Right renal cortex interstitium (tissue), 3 donors: ENCODE results near the gene GPX6. TPM values are rescaled to one million over a fixed set of nuclear protein-coding genes. Genes with fewer than 3 reads are reported as not detected.
"Not testable (repeated sequence)": the region's sequence is repeated elsewhere in the genome, so short reads cannot be mapped to it uniquely, and the experiment has no call there.

Source experiments
- DNase-seq, 3 donors: peaks; one replicate each; pipeline ENCODE4 v3.0.0-alpha.2; 2013; ENCODE audit warnings: low read depth in 3 of 3, low spot score in 2 of 3
- polyA plus RNA-seq, 3 donors: library from polyadenylated mRNA; unstranded; fragments of 120-200 nt; gene quantifications; one replicate each; pipeline ENCODE4 v1.2.1, GENCODE V29; 2013; ENCODE audit not compliant: insufficient read length in 3 of 3

The GPX6 gene, protein sequence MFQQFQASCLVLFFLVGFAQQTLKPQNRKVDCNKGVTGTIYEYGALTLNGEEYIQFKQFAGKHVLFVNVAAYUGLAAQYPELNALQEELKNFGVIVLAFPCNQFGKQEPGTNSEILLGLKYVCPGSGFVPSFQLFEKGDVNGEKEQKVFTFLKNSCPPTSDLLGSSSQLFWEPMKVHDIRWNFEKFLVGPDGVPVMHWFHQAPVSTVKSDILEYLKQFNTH
- not detected for polyA plus RNA-seq

DNA sequence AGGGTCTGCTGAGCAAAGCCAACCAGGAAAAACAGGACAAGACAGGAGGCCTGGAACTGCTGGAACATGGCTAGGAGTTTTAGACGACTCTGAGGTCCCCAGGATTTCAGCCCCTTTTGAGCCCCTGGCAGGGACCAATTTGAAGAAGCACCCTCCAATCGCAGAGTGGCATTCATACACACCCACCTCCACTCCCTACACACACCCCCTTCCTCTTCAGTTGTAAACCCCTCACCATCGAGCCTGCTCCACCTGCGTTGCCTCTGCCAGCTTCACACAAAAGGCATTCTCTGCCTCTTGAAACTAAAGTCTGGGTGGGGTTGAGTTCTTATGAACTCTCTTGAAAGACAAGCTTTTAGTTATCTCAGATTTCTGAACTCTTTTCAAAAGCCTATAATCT lies at the start of gene GPX6:
GPX6 (minus strand) TSS at position 118 of the 400 bp plus-strand sequence; CDS start at position 68, 50 bp downstream.
- DNase-seq, result no peak

DNA sequence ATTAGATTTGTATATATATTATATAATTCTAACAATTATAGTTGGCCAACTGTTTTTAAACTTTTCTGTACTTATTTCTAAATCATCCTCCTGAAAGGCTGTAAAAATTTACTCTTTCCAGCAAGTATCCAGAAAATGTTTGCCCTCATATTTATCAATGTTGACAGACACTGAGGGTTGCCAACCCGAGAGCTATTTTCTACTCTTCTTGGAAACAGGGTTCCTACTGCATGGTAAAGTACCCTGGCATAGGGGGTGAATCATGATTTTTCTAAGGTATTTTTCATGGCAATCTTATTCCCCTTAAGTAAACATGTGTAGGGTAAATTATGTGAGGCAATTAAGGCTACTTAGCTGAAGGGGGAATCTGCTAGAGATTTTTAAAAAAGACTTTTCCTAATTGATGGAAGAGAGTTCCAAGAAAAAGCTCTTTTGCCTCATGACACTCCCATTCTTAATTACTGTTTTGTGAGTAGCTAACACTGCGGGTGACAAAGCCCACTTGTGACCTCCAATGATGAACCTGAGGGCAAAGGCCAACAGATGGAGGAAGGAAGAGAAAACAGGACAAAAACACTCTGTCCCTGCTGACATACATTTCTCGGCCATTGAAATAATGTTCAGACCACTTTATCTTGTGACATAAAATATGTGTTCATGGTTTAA lies 48.0 kb upstream of the GPX6 start:
- no peak for DNase-seq

DNA sequence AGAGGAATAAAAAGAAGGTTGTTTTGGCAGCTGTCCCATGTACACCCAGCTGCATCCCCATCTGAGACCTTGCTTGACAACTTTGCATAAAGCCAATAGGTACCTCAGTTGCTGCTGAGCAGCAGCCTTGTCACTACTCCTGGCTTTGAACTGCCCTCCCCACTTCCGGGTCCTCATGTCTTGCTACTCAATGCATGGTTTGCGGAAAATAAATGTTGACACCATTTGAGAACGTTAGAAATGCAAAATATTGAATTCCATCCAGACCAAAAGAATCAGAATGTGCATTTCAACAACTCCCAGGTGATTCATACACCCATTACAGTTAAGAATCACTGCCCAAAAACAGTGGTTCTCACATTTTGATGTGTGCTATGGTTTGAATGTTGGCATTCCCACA lies 43.0 kb upstream of the GPX6 start:
- no peak for DNase-seq

DNA sequence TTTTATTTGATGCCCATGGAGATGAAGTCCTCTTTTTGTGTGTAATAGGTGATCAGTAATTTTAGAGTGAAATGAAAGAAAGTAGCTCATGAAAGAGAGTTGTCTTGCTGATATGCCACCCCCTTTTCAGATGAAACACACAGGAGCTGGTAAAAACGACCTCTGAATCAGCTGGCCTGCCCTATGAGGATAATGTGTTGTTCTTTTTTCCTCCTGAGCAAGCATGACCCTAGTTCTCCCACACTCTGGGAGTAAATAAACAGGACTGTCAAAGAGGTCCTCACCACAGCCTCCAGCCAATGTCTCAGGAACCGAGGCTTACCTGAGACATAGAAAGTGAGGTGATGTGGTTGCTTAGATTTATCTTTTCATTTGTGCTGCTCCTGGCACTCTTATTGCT lies 39.5 kb upstream of the GPX6 start:
- no peak for DNase-seq

DNA sequence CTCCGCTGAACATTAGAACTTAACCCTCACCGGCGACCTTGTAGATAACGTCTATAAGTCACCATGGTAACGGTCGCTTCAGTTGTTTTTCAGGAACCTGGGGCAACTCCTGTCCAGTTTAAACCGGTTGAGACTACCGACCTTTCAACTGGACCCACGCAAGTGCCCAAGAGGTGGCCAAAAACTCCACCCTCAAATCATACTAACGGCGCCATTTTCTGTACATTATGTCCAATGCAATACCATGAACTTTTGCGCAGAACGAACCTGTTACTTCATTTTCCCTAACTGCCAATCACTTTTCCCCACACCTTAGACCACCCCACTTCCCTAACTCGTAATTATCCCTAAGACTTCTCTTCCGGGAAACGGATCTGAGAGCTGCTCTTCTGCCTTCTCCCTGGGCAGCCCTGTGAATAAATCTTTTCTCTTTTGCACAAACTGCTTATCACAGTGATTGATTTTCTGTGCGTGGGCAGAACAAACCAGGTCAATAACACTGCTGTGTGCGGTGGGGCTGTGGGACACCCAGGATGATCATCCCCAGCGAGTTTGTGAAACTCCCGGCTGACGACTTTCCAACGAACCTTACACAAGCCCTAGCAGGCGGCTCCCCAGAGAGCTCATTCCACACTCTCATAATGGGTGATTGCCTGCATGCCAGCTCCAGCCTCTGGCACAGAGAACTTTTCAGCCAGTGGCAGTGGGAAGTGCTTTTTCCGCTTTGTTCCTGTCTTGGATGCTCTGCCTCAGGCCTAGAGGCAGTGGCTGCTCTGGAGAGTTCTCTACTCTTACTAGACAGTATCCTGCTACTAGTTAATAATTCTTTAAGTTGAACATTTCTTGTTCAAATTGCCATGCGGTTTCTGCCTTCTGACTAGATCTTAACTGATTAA lies 38.6 kb upstream of the GPX6 start:
- DNase-seq, result no peak

DNA sequence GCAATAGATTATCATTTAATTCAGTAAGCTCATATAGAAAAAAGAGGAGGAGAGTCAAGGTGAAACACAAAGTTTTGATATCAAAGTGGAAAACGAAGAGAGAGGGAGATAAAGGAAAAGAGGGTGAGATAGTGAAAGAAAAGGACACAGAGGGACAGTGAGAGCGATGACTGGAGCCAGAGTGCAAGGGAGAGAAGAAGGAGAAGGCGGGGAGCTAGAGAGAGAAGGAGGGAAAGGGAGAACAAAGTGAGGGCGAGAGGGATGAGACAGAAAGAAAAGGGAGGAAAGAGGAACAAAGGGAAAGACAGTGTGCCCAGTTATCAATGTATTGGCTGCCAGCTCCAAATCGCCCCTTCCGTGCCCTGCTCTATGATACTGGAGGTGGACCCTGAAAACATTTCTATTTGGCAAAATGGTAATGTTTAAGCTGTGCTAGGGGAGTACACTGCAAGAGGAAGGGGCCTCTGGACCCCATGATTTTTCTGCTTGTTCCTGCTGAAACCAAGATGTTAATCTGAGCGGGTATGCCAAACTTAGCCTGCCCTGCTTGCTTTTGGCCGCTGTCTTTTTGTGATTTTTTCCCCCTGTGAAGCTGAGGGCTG lies 37.9 kb upstream of the GPX6 start:
- no peak for DNase-seq

DNA sequence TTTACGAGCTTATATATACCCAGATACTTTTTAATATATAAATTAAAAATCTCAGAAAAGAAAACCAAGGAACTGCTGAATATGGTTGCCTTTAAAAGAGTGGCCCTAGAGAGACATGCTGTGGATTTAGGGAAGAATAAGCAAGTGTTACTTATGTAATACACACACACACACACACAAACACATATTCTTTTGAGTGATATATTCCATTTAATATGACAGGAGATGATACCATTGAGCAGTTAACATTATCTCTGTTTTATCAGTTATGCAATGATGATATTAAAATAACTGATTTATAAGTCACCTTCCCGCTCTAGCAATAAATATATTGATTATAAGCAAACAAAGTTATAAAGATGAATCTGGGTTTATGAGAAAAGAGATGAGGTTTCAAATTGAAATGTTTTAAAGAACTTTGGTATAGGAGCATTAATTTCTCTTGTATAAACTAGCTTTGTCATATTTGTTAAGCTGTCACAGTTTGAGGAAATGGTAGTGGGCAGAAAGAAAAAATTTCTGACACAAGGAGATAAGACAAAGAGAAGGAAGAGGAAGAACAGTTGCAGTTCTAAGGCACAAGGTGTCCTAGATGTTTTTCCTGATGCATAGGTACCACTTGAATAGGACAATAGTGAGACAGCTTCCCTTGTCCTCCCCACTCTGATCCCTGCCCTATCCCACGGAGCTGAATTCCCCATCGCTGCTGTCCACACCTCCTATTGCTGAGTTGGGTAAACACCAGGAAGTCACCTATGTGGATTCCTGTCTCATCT lies 36.5 kb upstream of the GPX6 start:
- no peak for DNase-seq

DNA sequence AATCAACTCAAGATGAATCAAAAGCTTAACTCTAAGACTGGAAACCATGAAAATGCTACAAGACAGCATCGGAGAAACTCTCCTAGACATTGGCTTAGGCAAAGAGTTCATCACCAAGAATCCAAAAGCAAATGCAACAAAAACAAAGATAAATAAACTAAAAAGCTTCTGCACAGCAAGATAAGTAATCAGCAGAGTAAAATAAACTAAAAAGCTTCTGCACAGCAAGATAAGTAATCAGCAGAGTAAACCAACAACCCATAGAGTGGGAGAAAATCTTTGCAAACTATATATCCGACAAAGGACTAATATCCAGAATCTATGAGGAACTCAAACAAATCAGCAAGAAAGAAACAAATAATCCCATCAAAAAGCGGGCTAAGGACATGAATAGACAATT lies 31.4 kb upstream of the GPX6 start:
- not testable (repeated sequence) for DNase-seq

DNA sequence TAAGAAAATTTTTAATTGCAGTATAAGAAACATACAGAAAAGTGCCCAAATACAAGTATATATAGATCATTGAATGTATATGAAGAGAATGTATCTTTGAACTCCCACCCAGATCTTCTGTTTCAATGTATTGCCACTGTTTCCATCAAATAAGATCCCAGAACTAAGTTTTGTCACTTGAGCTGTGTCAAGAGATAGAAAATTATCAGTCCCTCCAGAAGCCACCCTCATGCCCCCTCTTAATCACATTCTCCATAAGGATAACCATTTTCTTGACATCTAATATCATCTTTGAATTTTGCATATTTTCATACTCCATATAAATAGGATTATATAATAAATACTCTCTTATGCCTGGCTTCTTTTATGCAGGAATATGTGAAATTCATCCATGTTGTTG lies 30.4 kb upstream of the GPX6 start:
- DNase-seq, result no peak

DNA sequence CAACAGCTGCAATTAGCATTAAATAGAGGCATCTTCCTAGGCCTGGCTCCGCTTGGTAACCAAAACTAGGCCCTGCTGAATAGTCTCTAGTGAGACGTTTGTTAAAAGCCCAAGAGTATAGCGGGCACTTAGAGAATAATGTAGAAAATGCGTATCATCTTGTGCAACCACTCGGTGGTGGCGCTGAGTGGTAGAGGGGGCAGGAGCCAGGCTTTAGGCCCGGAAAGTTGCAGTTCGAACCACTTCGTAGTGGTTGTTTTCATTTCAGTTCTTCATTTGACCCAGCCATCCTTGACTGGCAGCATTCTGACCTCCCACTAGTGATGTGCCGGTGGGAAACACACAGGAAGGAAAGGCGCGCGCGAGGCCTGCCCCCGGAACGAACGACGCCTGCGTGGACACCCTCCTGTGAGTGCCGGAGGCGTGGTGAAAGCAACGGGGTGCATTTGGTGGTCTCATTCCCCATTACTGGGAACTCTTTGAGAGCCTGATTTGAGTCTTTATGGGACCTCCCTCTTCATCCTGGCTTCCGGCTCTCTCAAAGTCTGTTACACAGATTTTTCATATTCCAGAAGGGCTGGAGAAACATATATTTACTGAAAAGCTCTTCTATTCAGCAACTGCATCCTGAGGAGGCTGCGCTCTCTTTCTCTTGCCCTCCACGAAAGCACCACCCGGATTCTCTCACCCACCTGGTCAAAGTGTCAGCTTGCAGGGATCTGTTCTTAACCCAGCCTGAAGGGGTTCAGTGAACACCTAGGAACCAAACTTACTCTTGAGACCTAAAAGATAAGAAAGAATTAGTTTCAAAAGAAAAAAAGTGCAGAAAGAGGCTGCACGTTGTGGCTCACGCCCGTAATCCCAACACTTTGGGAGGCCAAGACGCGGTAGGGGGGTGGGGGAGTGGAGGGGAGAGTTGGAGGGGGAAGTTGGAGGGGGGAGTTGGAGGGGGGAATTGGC lies 28.3 kb upstream of the GPX6 start:
- no peak for DNase-seq

DNA sequence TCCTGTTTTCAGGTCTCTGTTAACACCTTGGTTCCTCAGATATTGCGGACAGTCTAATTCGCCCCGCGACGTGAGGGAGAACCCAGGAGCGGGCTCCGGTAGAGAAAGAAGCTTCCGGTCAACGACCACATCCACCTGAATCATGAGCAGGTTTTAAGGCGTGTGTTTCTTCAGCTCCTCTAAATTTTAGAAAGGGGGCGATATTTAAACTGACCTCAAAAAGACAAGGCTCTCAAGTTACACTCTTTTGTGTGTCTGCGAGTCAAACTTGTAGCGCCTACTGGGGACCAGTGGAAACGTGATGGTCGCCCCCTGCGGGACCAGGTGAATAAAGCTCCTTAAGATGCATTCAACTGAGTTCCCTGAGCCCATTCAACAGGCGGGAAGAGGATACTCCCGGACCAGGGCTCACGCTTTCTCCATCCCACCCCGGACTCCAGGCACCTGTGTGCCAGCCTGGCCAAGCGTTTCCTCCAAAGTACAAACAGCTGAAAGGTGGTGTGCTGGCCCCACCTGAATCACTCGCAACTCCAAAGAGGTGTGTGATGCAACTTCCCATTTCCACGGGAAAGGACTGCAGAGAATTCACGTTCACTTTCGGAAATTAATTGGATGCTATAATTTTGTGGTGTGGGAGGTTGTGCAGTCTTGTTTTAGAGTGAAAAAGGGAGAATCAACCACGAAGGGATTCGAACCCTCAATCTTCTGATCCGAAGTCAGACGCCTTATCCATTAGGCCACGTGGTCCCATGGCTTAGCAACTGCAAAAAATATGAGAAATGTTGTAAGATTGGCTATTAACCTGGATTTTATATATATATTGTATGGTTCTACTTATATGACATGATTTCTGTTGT lies 27.1 kb upstream of the GPX6 start:
- DNase-seq, result peak in 1 of 3 donors; percentile 72

DNA sequence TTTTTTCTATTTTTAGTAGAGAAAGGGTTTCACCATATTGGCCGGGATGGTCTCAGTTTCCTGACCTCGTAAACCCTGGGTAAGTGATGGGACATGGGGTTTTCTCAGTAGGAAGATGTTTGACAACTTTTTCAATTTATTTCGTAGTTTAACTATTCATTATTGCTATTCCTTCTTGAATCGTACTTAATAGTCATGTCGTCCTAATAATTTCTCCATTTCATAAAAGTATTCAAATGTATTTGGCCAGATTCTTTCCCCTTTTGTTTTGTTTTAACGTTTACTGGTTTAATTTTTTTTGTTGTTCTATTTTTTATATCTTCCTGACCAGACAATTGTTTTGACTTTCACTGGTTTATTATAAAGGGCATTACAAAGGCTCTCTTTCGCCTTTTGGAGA lies 26.4 kb upstream of the GPX6 start:
- DNase-seq, result no peak

DNA sequence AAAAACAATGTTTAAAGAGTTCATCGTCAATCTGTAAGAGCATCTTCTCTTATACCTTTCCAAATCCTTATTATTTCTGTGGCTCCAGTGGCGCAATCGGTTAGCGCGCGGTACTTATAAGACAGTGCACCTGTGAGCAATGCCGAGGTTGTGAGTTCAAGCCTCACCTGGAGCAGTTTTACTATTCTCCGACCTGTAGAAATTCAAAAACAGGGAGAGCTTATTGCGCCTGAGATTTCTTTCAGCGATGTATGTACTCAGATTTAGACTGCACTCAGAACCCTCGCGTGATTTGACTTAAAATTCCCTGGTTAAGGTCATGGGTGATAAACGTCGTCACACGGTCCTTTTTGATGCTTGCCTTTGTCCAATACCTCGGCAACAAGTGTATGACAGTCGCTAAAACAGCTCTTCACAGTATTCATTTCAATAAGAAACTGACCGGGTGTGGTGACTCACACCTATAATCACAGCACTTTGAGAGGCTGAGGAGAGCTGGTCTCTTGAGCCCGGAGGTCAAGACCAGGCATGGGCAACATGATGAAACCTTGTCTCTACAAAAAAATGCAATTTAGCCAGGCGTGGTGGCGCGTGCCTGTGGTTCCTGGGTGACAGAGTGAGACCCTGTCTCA lies 22.0 kb upstream of the GPX6 start:
- DNase-seq, result no peak

DNA sequence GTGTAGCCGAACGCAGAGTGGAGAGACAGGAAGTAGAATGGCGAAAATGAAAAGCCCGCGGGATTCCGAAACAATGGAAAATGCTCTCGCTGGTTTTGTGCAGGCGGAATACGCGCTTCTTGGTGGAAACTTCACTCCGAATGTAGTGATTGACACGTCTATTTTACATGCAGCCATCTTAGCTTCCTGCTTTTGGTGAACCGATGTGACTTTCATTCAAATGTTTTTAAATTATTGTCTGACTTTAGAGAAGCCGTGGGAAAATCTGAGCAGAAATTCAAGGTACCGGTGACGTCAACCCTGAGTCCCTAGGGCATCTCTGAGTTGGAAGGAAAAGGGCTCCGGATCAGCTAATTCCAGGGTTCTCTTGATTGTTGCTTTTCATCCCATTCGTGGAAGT lies 21.5 kb upstream of the GPX6 start:
- DNase-seq, result no peak

DNA sequence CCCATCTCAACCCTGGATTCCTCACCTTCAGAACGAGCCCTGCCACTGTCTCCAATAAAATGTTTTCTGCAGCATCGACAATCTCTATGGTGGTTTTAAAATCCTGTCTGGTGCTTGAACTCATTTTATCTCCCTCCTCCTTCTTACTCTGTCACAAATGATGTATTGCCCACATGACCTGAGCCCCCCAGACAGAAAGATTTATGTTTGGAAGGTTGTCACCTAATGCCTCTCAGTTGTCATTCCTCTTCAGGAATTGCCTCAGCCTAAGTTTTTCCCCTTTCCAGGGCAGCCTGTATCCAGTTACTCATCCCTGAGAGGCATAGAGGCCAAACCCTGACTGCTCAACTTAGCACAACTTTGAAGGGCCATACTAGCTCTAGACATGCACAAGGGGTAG lies 19.3 kb upstream of the GPX6 start:
- no peak for DNase-seq

DNA sequence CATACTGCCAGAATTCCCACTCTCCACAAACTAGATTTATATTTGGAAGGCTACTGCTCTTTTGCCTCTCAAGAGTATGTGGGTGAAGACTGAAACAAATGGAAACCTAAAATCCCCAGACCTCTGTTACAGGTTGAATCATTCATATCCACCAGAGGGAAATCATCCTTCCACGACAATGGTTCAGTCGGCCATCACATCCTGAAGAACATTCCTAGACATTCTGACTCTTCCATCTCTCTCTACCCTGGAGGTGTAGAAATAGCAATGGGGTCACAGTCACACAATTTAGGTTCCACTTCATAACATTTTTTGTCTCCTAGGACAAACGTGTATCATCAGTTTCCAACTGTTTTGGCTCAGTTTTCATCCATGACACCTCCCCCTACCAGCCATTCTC lies 18.7 kb upstream of the GPX6 start:
- DNase-seq, result no peak

DNA sequence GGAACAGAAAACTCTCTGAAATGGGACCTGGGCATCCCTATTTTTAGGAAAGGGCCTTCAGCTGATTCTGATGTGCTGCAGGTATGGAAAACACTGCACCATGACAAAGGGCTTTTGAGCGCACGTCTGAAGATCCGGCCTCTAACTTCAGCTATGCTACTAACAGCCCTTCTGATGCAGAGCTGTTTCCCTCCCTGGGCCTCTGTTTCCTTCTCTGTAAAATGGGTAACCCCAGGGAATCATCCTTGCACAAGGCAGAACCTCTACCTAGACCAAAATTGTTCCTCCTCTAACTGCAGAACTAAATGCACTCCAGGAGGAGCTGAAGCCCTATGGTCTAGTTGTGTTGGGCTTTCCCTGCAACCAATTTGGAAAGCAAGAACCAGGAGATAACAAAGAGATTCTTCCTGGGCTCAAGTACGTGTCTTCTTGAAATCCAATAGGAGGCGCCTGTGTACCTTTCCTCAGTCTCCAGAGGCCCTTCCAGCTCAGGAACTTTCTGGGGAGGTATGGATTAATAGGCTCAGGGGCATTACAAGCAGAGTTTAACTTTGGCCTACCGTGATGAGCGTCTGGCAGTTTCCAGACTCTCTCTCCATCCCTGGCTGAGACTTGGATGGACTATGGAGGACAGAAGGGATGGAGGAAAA lies 16.0 kb upstream of the GPX6 start:
- DNase-seq, result no peak
